HEK293 (cell line): Measurements from ENCODE around the gene MEF2C.

Experiments used
- HOXA7 ChIP-seq: sonication (generic); formaldehyde crosslinking; IDR thresholded peaks from 2 replicates; pipeline ENCODE4 v1.8.1; 2022; ENCODE audit warnings: missing genetic modification reagents, borderline replicate concordance
- KLF16 ChIP-seq: fragments of 450-650 bp; formaldehyde crosslinking; IDR thresholded peaks from 2 replicates; pipeline ENCODE4 v1.5.1; 2017; ENCODE audit warnings: missing biosample characterization, missing genetic modification characterization
- PRDM1 ChIP-seq: fragments of 450-650 bp; formaldehyde crosslinking; IDR thresholded peaks from 2 replicates; pipeline ENCODE4; 2016; ENCODE audit warnings: missing biosample characterization, missing genetic modification characterization
- TCF7L2 ChIP-seq: IDR thresholded peaks from 2 replicates; pipeline ENCODE4 v1.6.1; 2011; ENCODE audit warnings: low read depth, mild to moderate bottlenecking, inconsistent platforms, low read length, moderate library complexity, borderline replicate concordance
- ZBTB20 ChIP-seq: fragments of 450-650 bp; formaldehyde crosslinking; IDR thresholded peaks from 2 replicates; pipeline ENCODE4 v1.5.1; 2016; ENCODE audit warnings: missing biosample characterization, missing genetic modification characterization
- ZNF391 ChIP-seq: fragments of 450-650 bp; formaldehyde crosslinking; IDR thresholded peaks from 2 replicates; pipeline ENCODE4 v1.5.1; 2016; ENCODE audit warnings: low read depth, missing biosample characterization, missing genetic modification characterization, borderline replicate concordance
- ZNF473 ChIP-seq: fragments of 450-650 bp; formaldehyde crosslinking; IDR thresholded peaks from 2 replicates; pipeline ENCODE4 v1.5.1; 2017; ENCODE audit warnings: missing biosample characterization, missing genetic modification characterization
- ZNF660 ChIP-seq: fragments of 450-650 bp; IDR thresholded peaks from 2 replicates; pipeline ENCODE4 v1.5.1; 2018; ENCODE audit warnings: missing biosample characterization, mild to moderate bottlenecking, missing genetic modification characterization
- ZNF701 ChIP-seq: fragments of 450-650 bp; formaldehyde crosslinking; IDR thresholded peaks from 2 replicates; pipeline ENCODE4 v1.5.1; 2016; ENCODE audit warnings: missing biosample characterization, missing genetic modification characterization
- ZNF830 ChIP-seq: fragments of 450-650 bp; IDR thresholded peaks from 2 replicates; pipeline ENCODE4 v1.5.0; 2018; ENCODE audit warnings: missing biosample characterization, missing genetic modification characterization, low read depth, mild to moderate bottlenecking, moderate library complexity
- TF ChIP-seq, protein P1 (sequence below): fragments of 450-650 bp; formaldehyde crosslinking; IDR thresholded peaks from 2 replicates; pipeline ENCODE4 v1.5.1; 2016; ENCODE audit warnings: missing biosample characterization, missing genetic modification characterization
- TF ChIP-seq, protein P2 (sequence below): fragments of 450-650 bp; formaldehyde crosslinking; IDR thresholded peaks from 2 replicates; pipeline ENCODE4 v1.5.1; 2016; ENCODE audit warnings: missing biosample characterization, missing genetic modification characterization

DNA sequence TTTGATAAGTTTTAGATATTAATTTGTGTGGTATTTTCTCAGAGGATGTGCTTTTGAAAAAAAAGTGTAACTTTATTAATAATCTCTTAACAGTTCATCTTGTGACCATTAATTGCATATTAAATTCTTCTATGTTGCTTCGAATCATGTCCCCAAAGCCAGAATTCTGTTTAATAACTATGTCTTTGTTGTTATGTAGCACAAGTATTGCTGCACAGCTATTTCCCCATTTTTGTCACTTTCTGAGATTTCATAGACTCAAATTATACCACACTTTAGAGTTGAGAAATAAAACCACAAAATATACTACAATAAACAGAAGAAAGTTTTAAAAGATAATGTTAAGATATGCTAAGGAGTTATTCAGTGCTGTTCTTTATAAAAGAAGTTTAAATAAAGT lies 2.8 kb downstream of the MEF2C start:
- TF ChIP-seq ZNF701 (no peak), HOXA7 (CRISPR knock-in tag) (no peak), ZNF473 (tag by site-specific recombination) (no peak), KLF16 (tag by site-specific recombination) (no peak), ZNF391 (tag by site-specific recombination) (no peak), TCF7L2 (no peak), ZNF830 (no peak), ZBTB20 (no peak), ZNF660 (tag by site-specific recombination) (no peak), PRDM1 (tag by site-specific recombination) (no peak)
- TF ChIP-seq, protein P1, sequence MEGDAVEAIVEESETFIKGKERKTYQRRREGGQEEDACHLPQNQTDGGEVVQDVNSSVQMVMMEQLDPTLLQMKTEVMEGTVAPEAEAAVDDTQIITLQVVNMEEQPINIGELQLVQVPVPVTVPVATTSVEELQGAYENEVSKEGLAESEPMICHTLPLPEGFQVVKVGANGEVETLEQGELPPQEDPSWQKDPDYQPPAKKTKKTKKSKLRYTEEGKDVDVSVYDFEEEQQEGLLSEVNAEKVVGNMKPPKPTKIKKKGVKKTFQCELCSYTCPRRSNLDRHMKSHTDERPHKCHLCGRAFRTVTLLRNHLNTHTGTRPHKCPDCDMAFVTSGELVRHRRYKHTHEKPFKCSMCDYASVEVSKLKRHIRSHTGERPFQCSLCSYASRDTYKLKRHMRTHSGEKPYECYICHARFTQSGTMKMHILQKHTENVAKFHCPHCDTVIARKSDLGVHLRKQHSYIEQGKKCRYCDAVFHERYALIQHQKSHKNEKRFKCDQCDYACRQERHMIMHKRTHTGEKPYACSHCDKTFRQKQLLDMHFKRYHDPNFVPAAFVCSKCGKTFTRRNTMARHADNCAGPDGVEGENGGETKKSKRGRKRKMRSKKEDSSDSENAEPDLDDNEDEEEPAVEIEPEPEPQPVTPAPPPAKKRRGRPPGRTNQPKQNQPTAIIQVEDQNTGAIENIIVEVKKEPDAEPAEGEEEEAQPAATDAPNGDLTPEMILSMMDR (tag by site-specific recombination): no peak
- TF ChIP-seq, protein P2, sequence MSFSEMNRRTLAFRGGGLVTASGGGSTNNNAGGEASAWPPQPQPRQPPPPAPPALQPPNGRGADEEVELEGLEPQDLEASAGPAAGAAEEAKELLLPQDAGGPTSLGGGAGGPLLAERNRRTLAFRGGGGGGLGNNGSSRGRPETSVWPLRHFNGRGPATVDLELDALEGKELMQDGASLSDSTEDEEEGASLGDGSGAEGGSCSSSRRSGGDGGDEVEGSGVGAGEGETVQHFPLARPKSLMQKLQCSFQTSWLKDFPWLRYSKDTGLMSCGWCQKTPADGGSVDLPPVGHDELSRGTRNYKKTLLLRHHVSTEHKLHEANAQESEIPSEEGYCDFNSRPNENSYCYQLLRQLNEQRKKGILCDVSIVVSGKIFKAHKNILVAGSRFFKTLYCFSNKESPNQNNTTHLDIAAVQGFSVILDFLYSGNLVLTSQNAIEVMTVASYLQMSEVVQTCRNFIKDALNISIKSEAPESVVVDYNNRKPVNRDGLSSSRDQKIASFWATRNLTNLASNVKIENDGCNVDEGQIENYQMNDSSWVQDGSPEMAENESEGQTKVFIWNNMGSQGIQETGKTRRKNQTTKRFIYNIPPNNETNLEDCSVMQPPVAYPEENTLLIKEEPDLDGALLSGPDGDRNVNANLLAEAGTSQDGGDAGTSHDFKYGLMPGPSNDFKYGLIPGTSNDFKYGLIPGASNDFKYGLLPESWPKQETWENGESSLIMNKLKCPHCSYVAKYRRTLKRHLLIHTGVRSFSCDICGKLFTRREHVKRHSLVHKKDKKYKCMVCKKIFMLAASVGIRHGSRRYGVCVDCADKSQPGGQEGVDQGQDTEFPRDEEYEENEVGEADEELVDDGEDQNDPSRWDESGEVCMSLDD: no peak
